Mesendoderm (in vitro differentiated cells): ENCODE data around the gene PQBP1.

Experiments used
- DNase-seq: peaks from one replicate; pipeline ENCODE4 v3.0.0; 2013
- H2AK5ac ChIP-seq: 2 replicates; pipeline ENCODE4 v1.6.1; 2013; ENCODE audit warnings: low read length, inconsistent platforms
- H2BK120ac ChIP-seq: 2 replicates; pipeline ENCODE4 v1.6.1; 2013; ENCODE audit warnings: low read depth, mild to moderate bottlenecking, low read length, moderate library complexity, mixed read lengths
- H2BK15ac ChIP-seq: replicated peaks from 2 replicates; pipeline ENCODE4 v1.6.1; 2013; ENCODE audit warnings: low read depth, mild to moderate bottlenecking, moderate library complexity
- H2BK5ac ChIP-seq: 2 replicates; pipeline ENCODE4 v1.6.1; 2013; ENCODE audit warnings: low read length, inconsistent platforms
- H3K18ac ChIP-seq: 2 replicates; pipeline ENCODE4 v1.6.1; 2013; ENCODE audit warnings: mild to moderate bottlenecking, low read length, mixed read lengths
- H3K23ac ChIP-seq: one replicate; pipeline ENCODE4 v1.6.1; 2013; ENCODE audit warnings: low read length
- H3K27ac ChIP-seq: 2 replicates; pipeline ENCODE4 v1.5.1; 2013; ENCODE audit warnings: low read depth, mild to moderate bottlenecking, inconsistent platforms, low read length, moderate library complexity
- H3K27me3 ChIP-seq: 2 replicates; pipeline ENCODE4 v1.6.1; 2013; ENCODE audit warnings: low read length, control low read depth, mild to moderate bottlenecking, inconsistent platforms; ENCODE audit not compliant: insufficient read depth, poor library complexity
- H3K36me3 ChIP-seq: 2 replicates; pipeline ENCODE4 v1.6.1; 2013; ENCODE audit warnings: low read length, inconsistent platforms; ENCODE audit not compliant: control insufficient read depth, insufficient read depth
- H3K4ac ChIP-seq: one replicate; pipeline ENCODE4 v1.6.1; 2013; ENCODE audit warnings: low read depth, mild to moderate bottlenecking, low read length, moderate library complexity
- H3K4me1 ChIP-seq: 2 replicates; pipeline ENCODE4 v1.6.1; 2013; ENCODE audit warnings: low read depth, low read length, inconsistent platforms; ENCODE audit not compliant: control insufficient read depth
- H3K4me2 ChIP-seq: 2 replicates; pipeline ENCODE4 v1.6.1; 2013; ENCODE audit warnings: low read length
- H3K4me3 ChIP-seq: 2 replicates; pipeline ENCODE4 v1.5.1; 2013; ENCODE audit warnings: mild to moderate bottlenecking, low read length
- H3K56ac ChIP-seq: one replicate; pipeline ENCODE4 v1.6.1; 2013; ENCODE audit warnings: low read length
- H3K79me1 ChIP-seq: 2 replicates; pipeline ENCODE4 v1.6.1; 2013; ENCODE audit warnings: low read length, inconsistent platforms
- H3K79me2 ChIP-seq: 2 replicates; pipeline ENCODE4 v1.6.1; 2013; ENCODE audit warnings: mild to moderate bottlenecking, low read length; ENCODE audit not compliant: control insufficient read depth, insufficient read depth
- H3K9ac ChIP-seq: 2 replicates; pipeline ENCODE4 v1.6.1; 2013; ENCODE audit warnings: low read length, inconsistent platforms
- H4K5ac ChIP-seq: one replicate; pipeline ENCODE4 v1.6.1; 2013; ENCODE audit warnings: low read length
- H4K8ac ChIP-seq: one replicate; pipeline ENCODE4 v1.6.1; 2013; ENCODE audit warnings: low read depth, mild to moderate bottlenecking, control low read depth, low read length, moderate library complexity
- WGBS: extraction: QIAGEN DNeasy Blood & Tissue Kit; methylation state at CpG from one replicate; pipeline ENCODE4 v1.1.7; 2013; ENCODE audit warnings: low lambda C conversion rate, missing lambda C conversion rate; ENCODE audit not compliant: insufficient coverage; ENCODE audit errors: extremely low coverage; 5-methylcytosine and 5-hydroxymethylcytosine counted together

Gene PQBP1

GRCh38 chrX:48939524-48940228, 41.9 kb downstream of the PQBP1 start:
- Histone ChIP-seq H3K4me3 (no peak overlapping the region), H2BK5ac (no peak overlapping the region), H3K27ac (no peak overlapping the region), H3K79me1 (no peaks in the 10 kb centered on the region), H4K5ac (no peak overlapping the region), H2BK120ac (no peak overlapping the region), H3K4ac (no peak overlapping the region), H3K18ac (no peak overlapping the region), H3K56ac (no peak overlapping the region), H3K79me2 (peaks cover 6% of the 10 kb centered on the region), H3K9ac (no peak overlapping the region), H3K23ac (no peak overlapping the region), H3K4me1 (no peaks in the 10 kb centered on the region), H2AK5ac (no peak overlapping the region), H3K36me3 (no peaks in the 10 kb centered on the region), H4K8ac (no peak overlapping the region), H2BK15ac (no peak overlapping the region), H3K4me2 (no peak overlapping the region), H3K27me3 (no peaks in the 10 kb centered on the region)
- WGBS, result no CpG with 5 or more reads among the region's 3 CpGs
- DNase-seq, result no peak

GRCh38 chrX:48940404-48940955, 42.8 kb downstream of the PQBP1 start:
- no peaks in the 10 kb centered on the region for H3K4me1 ChIP-seq
- DNase-seq, result no peak
- no peak overlapping the region for H3K56ac ChIP-seq
- H3K4me3 ChIP-seq, result no peak overlapping the region
- no peak overlapping the region for H3K4me2 ChIP-seq
- no peak overlapping the region for H2BK120ac ChIP-seq
- H3K79me1 ChIP-seq, result no peaks in the 10 kb centered on the region
- no peak overlapping the region for H3K9ac ChIP-seq
- H2BK5ac ChIP-seq, result no peak overlapping the region
- H3K27me3 ChIP-seq, result no peaks in the 10 kb centered on the region
- H2BK15ac ChIP-seq, result no peak overlapping the region
- no peak overlapping the region for H3K4ac ChIP-seq
- no peak overlapping the region for H3K23ac ChIP-seq
- no peak overlapping the region for H3K18ac ChIP-seq
- no peaks in the 10 kb centered on the region for H3K36me3 ChIP-seq
- H4K8ac ChIP-seq, result no peak overlapping the region
- H3K79me2 ChIP-seq, result peaks cover 6% of the 10 kb centered on the region
- no peak overlapping the region for H2AK5ac ChIP-seq
- WGBS, result no CpG with 5 or more reads among the region's 2 CpGs
- no peak overlapping the region for H4K5ac ChIP-seq
- no peak overlapping the region for H3K27ac ChIP-seq

GRCh38 chrX:48942895-48943294, 45.2 kb downstream of the PQBP1 start:
- Histone ChIP-seq H4K5ac (no peak overlapping the region), H3K56ac (no peak overlapping the region), H4K8ac (no peak overlapping the region), H3K79me2 (peaks cover 3% of the 10 kb centered on the region), H3K27me3 (no peaks in the 10 kb centered on the region), H3K18ac (no peak overlapping the region), H3K36me3 (no peaks in the 10 kb centered on the region), H2AK5ac (no peak overlapping the region), H3K4ac (no peak overlapping the region), H3K4me3 (no peak overlapping the region), H3K9ac (no peak overlapping the region), H3K23ac (no peak overlapping the region), H3K27ac (no peak overlapping the region), H3K79me1 (no peaks in the 10 kb centered on the region), H3K4me2 (no peak overlapping the region), H2BK15ac (no peak overlapping the region), H2BK5ac (no peak overlapping the region), H2BK120ac (no peak overlapping the region), H3K4me1 (no peaks in the 10 kb centered on the region)
- no peak for DNase-seq
- no CpG with 5 or more reads among the region's 2 CpGs for WGBS

GRCh38 chrX:48945517-48946348, 48.0 kb downstream of the PQBP1 start:
- H3K4me2 ChIP-seq, result no peak overlapping the region
- no peak overlapping the region for H4K5ac ChIP-seq
- no peaks in the 10 kb centered on the region for H3K79me1 ChIP-seq
- no peak overlapping the region for H3K27ac ChIP-seq
- no peak overlapping the region for H3K4me3 ChIP-seq
- H3K27me3 ChIP-seq, result no peaks in the 10 kb centered on the region
- DNase-seq, result peak; percentile 56
- no peak overlapping the region for H2AK5ac ChIP-seq
- no peak overlapping the region for H3K56ac ChIP-seq
- H4K8ac ChIP-seq, result no peak overlapping the region
- no peak overlapping the region for H2BK15ac ChIP-seq
- no peaks in the 10 kb centered on the region for H3K36me3 ChIP-seq
- WGBS, result no CpG with 5 or more reads among the region's 8 CpGs
- no peak overlapping the region for H3K18ac ChIP-seq
- H3K4ac ChIP-seq, result no peak overlapping the region
- H2BK5ac ChIP-seq, result no peak overlapping the region
- no peak overlapping the region for H3K9ac ChIP-seq
- no peak overlapping the region for H2BK120ac ChIP-seq
- no peaks in the 10 kb centered on the region for H3K4me1 ChIP-seq
- no peak overlapping the region for H3K23ac ChIP-seq
- no peaks in the 10 kb centered on the region for H3K79me2 ChIP-seq

GRCh38 chrX:48948589-48948988, 50.9 kb downstream of the PQBP1 start:
- Histone ChIP-seq H2BK5ac (no peak overlapping the region), H2BK15ac (no peak overlapping the region), H3K4me1 (no peaks in the 10 kb centered on the region), H3K4me3 (no peak overlapping the region), H3K23ac (no peak overlapping the region), H3K27me3 (no peaks in the 10 kb centered on the region), H3K36me3 (no peaks in the 10 kb centered on the region), H3K9ac (no peak overlapping the region), H3K18ac (no peak overlapping the region), H2AK5ac (no peak overlapping the region), H3K79me1 (no peaks in the 10 kb centered on the region), H3K27ac (no peak overlapping the region), H4K8ac (no peak overlapping the region), H3K56ac (no peak overlapping the region), H3K4me2 (no peak overlapping the region), H4K5ac (no peak overlapping the region), H3K4ac (no peak overlapping the region), H3K79me2 (peaks cover 15% of the 10 kb centered on the region), H2BK120ac (no peak overlapping the region)
- no peak for DNase-seq
- WGBS, result no CpG with 5 or more reads among the region's 1 CpG
